ENCODE data around the gene XRCC2. TPM values are rescaled to one million over a fixed set of nuclear protein-coding genes. Genes with fewer than 3 reads are reported as not detected.

Gene XRCC2
- polyA plus RNA-seq, 1 of the 3 experiments (the other 2 are of a cell fraction) = 3.1 TPM

- TF ChIP-seq TEAD4 (IDR thresholded peaks at IDR 0.05; ENCODE audit: borderline replicate concordance, insufficient read depth) = no peak
- no peak for TF ChIP-seq ELF1 (IDR thresholded peaks at IDR 0.05)
- TF ChIP-seq RCOR1 (IDR thresholded peaks at IDR 0.05; ENCODE audit: low read length) = no peak
- TF ChIP-seq POLR2AphosphoS5 (IDR thresholded peaks at IDR 0.05; ENCODE audit: low read depth, low read length) = no peak
- TF ChIP-seq EP300 (IDR thresholded peaks at IDR 0.05; ENCODE audit: borderline replicate concordance in 1 of 2, low read depth in 1 of 2, low read length in 1 of 2) = no peak
- no peak for TF ChIP-seq RAD21 (IDR thresholded peaks at IDR 0.05; ENCODE audit: low read length)
- no peak for TF ChIP-seq GABPA (IDR thresholded peaks at IDR 0.05; ENCODE audit: low read depth)
- TF ChIP-seq USF2 (IDR thresholded peaks at IDR 0.05; ENCODE audit: borderline replicate concordance, low read depth, low read length) = no peak
- no peak for TF ChIP-seq GATA2 (CRISPR knock-in tag; IDR thresholded peaks at IDR 0.05)
- TF ChIP-seq RFX5 (IDR thresholded peaks at IDR 0.05; ENCODE audit: low read length) = no peak
- no peak for TF ChIP-seq CTCF (IDR thresholded peaks at IDR 0.05)
Measured at GRCh38 chr7:152601305-152601798, 74.6 kb downstream of the XRCC2 start (continued).

- Histone ChIP-seq H3K4me3 (ENCODE audit: low read depth in 2 of 2, low read length in 1 of 2) (no peak overlapping the region), H3K79me2 (ENCODE audit: insufficient read depth) (no peaks in the 10 kb centered on the region), H3K9ac (no peak overlapping the region), H3K27me3 (ENCODE audit: insufficient read depth) (peaks cover 9% of the 10 kb centered on the region; the same call in 1 of the 2 replicates), H4K20me1 (ENCODE audit: insufficient read depth) (no peaks in the 10 kb centered on the region), H2AFZ (ENCODE audit: low read depth) (no peak overlapping the region), H3K9me2 (no peaks in the 10 kb centered on the region), H3K4me2 (no peak overlapping the region), H3K36me3 (replicated peaks in 1 of 2; ENCODE audit: control insufficient read depth in 1 of 2, insufficient read depth in 2 of 2, low read length in 1 of 2) (no peaks in the 10 kb centered on the region), H3F3A (replicated peaks; ENCODE audit: insufficient read depth) (no peaks in the 10 kb centered on the region), H3K4me1 (ENCODE audit: control insufficient read depth in 1 of 2, insufficient read depth in 2 of 2, low read depth in 1 of 2, low read length in 1 of 2) (no peaks in the 10 kb centered on the region), H3K27ac (ENCODE audit: low read depth in 2 of 2, low read length in 1 of 2) (no peak overlapping the region), H3K9me3 (no peaks in the 10 kb centered on the region)
- no peak for TF ChIP-seq JUND (IDR thresholded peaks at IDR 0.05)
- no peak for TF ChIP-seq FOXM1 (IDR thresholded peaks at IDR 0.05; ENCODE audit: low read depth)
- no peak for TF ChIP-seq RCOR1 (IDR thresholded peaks at IDR 0.05; ENCODE audit: low read length)
- TF ChIP-seq TCF12 (IDR thresholded peaks at IDR 0.05) = no peak
- TF ChIP-seq FOXJ3 (CRISPR knock-in tag; IDR thresholded peaks at IDR 0.05) = no peak
- no peak for TF ChIP-seq CHD2 (IDR thresholded peaks at IDR 0.05; ENCODE audit: low read length, partially characterized antibody)
- no peak for TF ChIP-seq SIN3A (IDR thresholded peaks at IDR 0.05; ENCODE audit: borderline replicate concordance, low read depth, low read length)
- no peak for TF ChIP-seq CTCF (IDR thresholded peaks at IDR 0.05)
- TF ChIP-seq TAF1 (IDR thresholded peaks at IDR 0.05; ENCODE audit: borderline replicate concordance, low read depth, low read length) = no peak
- no peak for TF ChIP-seq ELF1 (IDR thresholded peaks at IDR 0.05)
- no peak for TF ChIP-seq GATA2 (CRISPR knock-in tag; IDR thresholded peaks at IDR 0.05)
- TF ChIP-seq, protein P1, sequence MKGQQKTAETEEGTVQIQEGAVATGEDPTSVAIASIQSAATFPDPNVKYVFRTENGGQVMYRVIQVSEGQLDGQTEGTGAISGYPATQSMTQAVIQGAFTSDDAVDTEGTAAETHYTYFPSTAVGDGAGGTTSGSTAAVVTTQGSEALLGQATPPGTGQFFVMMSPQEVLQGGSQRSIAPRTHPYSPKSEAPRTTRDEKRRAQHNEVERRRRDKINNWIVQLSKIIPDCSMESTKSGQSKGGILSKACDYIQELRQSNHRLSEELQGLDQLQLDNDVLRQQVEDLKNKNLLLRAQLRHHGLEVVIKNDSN (IDR thresholded peaks at IDR 0.05; ENCODE audit: borderline replicate concordance, low read depth) = no peak
- no peak for TF ChIP-seq RAD21 (IDR thresholded peaks at IDR 0.05; ENCODE audit: low read length)
- TF ChIP-seq PBX3 (IDR thresholded peaks at IDR 0.05) = no peak
- no peak for TF ChIP-seq MEF2A (IDR thresholded peaks at IDR 0.05; ENCODE audit: borderline replicate concordance, low read depth)
- DNase-seq = no peak
- CTCF ChIA-PET = interaction anchor here (1.2 to 1.4 kb wide), 3 partner anchors 9 to 13 kb away, joined by 3 read pairs; no protein-coding TSS in a partner anchor
- POLR2A ChIA-PET = no interaction called here
- WGBS (ENCODE audit: low lambda C conversion rate) = 68% methylated on average over 5 of the region's 5 CpGs
Measured at GRCh38 chr7:152600266-152600665, 75.7 kb downstream of the XRCC2 start.

Data from SK-N-SH (cell line).